Erythroblast (primary cell): ENCODE measurements around the gene SCIN.

Source experiments
- GATA1 ChIP-seq: IDR thresholded peaks from 2 replicates; pipeline ENCODE4 v1.6.1; 2011; ENCODE audit warnings: low read depth, mild to moderate bottlenecking, control low read depth, low read length, moderate library complexity
- POLR2A ChIP-seq: IDR thresholded peaks from 2 replicates; pipeline ENCODE4 v1.6.1; 2011; ENCODE audit warnings: mild to moderate bottlenecking, low read length

GRCh38 chr7:12529971-12530710 lies 40.4 kb upstream of the SCIN start:
- no peak for TF ChIP-seq POLR2A
- no peak for TF ChIP-seq GATA1
